ENCODE data around the gene TMEM33. TPM values are rescaled to one million over a fixed set of nuclear protein-coding genes. Genes with fewer than 3 reads are reported as not detected.

The TMEM33 gene
- total RNA-seq, 4 donors from 2014 or later: 46.3 to 58.3 (median 55.1) TPM

DNA sequence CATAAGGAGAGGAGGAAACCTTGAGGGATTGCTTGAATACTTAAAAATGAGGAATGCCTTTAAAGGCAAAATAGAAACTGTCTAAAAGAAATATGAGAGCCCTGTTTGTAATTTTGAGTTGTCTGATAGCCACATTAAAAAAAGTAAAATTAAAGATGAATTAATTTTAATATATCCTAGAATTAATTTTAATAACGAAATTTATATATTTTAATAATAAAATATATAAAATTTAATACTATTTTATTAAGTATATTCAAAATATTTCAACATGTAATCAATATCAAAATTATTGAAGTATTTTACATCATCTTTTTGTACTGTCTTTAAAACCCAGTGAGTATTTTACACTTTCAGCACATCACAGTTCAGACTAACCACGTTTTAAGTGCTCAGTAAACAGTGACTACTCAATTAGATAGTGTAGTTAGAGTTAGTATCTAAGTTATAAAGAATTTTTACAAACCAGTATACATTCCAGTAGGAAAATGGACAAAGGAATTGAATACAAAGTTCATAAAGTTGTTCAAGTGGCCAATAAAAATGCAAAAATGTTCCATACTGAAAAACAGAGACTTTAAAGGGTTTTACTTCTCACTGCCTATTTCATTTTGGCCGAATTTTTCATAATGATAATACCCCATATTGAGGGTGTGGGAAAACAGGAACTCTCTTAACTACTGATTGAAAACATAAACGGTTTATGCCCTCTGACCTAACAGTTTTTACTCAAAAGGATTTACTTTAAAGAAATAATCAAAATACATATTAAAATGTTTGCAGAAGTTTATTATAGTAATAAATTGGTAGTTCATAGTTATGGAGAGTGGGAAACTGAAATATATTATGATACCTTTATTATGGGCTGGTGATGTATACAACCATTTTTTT, 58.0 kb downstream of the TMEM33 start:
- Histone ChIP-seq H3K9me3 (no peaks in the 10 kb centered on the region), H3K27me3 (no peaks in the 10 kb centered on the region), H3K4me3 (no peak overlapping the region), H3K27ac (no peak overlapping the region), H3K4me1 (peaks cover 24% of the 10 kb centered on the region), H3K36me3 (no peaks in the 10 kb centered on the region)
- 83% methylated on average over 4 of the region's 4 CpGs for WGBS
- TF ChIP-seq POLR2A (IDR thresholded peaks at IDR 0.05) (no peak), EP300 (IDR thresholded peaks at IDR 0.05) (no peak), POLR2AphosphoS5 (IDR thresholded peaks at IDR 0.05) (no peak)
- TF ChIP-seq, protein P1, sequence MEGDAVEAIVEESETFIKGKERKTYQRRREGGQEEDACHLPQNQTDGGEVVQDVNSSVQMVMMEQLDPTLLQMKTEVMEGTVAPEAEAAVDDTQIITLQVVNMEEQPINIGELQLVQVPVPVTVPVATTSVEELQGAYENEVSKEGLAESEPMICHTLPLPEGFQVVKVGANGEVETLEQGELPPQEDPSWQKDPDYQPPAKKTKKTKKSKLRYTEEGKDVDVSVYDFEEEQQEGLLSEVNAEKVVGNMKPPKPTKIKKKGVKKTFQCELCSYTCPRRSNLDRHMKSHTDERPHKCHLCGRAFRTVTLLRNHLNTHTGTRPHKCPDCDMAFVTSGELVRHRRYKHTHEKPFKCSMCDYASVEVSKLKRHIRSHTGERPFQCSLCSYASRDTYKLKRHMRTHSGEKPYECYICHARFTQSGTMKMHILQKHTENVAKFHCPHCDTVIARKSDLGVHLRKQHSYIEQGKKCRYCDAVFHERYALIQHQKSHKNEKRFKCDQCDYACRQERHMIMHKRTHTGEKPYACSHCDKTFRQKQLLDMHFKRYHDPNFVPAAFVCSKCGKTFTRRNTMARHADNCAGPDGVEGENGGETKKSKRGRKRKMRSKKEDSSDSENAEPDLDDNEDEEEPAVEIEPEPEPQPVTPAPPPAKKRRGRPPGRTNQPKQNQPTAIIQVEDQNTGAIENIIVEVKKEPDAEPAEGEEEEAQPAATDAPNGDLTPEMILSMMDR (IDR thresholded peaks at IDR 0.05): no peak
- DNase-seq (ENCODE audit: low spot score in 2 of 2): no peak

DNA sequence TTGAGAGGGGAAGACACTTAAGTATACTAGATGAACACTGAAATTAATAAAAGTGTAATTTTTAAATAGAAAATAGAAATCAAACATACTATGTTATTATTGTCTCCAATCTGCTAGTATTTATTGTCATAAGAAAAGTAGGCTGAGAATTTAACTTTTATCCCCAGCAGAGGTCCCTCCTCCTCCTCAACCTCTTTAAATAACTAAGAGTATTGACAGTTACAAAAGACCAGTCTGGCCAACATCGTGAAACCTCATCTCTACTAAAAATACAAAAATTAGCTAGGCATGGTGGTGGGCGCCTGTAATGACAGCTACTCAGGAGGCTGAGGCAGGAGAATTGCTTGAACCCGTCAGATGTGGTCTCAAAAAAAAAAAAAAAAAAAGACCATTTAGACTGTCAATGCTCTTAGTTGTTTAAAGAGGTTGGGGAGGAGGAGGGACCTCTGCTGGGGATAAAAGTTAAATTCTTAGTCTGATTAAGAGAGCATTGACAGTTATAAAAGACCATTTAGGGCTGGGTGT, 59.3 kb downstream of the TMEM33 start:
- no peak overlapping the region for H3K4me3 ChIP-seq
- no peaks in the 10 kb centered on the region for H3K27me3 ChIP-seq
- H3K9me3 ChIP-seq: no peaks in the 10 kb centered on the region
- no peak overlapping the region for H3K27ac ChIP-seq
- no peaks in the 10 kb centered on the region for H3K36me3 ChIP-seq
- peaks cover 22% of the 10 kb centered on the region for H3K4me1 ChIP-seq
- DNase-seq (ENCODE audit: low spot score in 2 of 2): no peak
- WGBS: 88% methylated on average over 3 of the region's 3 CpGs
- TF ChIP-seq, protein P1 (IDR thresholded peaks at IDR 0.05): no peak
- TF ChIP-seq EP300 (IDR thresholded peaks at IDR 0.05): no peak
- no peak for TF ChIP-seq POLR2A (IDR thresholded peaks at IDR 0.05)
- TF ChIP-seq POLR2AphosphoS5 (IDR thresholded peaks at IDR 0.05): no peak

DNA sequence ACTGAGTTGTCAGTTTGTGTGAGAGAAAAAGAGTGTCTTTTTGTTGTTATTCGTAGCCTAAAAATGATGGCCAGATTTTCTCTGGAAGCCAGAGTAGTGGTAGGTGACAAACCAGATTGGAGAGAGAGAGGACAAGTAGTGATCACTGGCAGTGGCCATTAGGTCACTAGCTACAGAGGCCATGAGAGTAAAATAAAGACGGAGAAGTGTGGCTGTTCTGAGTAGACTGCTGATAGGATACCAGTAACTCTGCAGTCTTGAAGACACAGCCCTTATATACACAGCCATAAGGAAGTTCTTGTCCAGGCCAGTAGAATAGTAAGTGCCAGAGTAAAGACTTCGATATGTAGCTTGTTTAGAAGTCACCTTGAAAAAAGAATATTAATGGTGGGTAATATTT, 62.8 kb downstream of the TMEM33 start:
- no peak overlapping the region for H3K27ac ChIP-seq
- no peak for TF ChIP-seq POLR2AphosphoS5 (IDR thresholded peaks at IDR 0.05)
- TF ChIP-seq, protein P1 (IDR thresholded peaks at IDR 0.05): no peak
- TF ChIP-seq POLR2A (IDR thresholded peaks at IDR 0.05): no peak
- no peak for TF ChIP-seq EP300 (IDR thresholded peaks at IDR 0.05)
- no peaks in the 10 kb centered on the region for H3K36me3 ChIP-seq
- H3K9me3 ChIP-seq: no peaks in the 10 kb centered on the region
- no peaks in the 10 kb centered on the region for H3K27me3 ChIP-seq
- no peak for DNase-seq (ENCODE audit: low spot score in 2 of 2)
- no peaks in the 10 kb centered on the region for H3K4me1 ChIP-seq
- no peak overlapping the region for H3K4me3 ChIP-seq
- 94% methylated on average over 3 of the region's 3 CpGs for WGBS

DNA sequence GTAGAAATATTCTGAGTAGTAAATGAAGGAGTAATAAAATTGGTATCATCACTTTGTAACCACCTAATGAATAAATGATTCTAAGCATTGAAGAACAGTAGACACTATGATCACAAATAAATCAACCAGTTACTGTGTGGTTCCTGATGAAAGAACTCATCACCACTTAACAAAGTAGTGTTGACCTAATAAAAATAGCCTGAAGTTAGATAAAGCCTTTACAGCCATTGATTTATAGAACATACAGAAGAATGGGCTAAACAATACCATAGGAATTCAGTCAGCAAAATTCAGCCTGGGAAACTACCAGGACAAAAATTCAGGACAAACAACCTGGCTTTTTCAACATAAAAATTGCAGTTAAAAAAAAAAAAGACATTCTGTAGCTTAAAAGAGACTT, 64.1 kb downstream of the TMEM33 start:
- H3K27me3 ChIP-seq: no peaks in the 10 kb centered on the region
- DNase-seq (ENCODE audit: low spot score in 2 of 2): no peak
- no peaks in the 10 kb centered on the region for H3K36me3 ChIP-seq
- H3K9me3 ChIP-seq: no peaks in the 10 kb centered on the region
- no peak overlapping the region for H3K27ac ChIP-seq
- no peak overlapping the region for H3K4me3 ChIP-seq
- H3K4me1 ChIP-seq: no peaks in the 10 kb centered on the region
- no peak for TF ChIP-seq EP300 (IDR thresholded peaks at IDR 0.05)
- TF ChIP-seq POLR2AphosphoS5 (IDR thresholded peaks at IDR 0.05): no peak
- TF ChIP-seq, protein P1 (IDR thresholded peaks at IDR 0.05): no peak

DNA sequence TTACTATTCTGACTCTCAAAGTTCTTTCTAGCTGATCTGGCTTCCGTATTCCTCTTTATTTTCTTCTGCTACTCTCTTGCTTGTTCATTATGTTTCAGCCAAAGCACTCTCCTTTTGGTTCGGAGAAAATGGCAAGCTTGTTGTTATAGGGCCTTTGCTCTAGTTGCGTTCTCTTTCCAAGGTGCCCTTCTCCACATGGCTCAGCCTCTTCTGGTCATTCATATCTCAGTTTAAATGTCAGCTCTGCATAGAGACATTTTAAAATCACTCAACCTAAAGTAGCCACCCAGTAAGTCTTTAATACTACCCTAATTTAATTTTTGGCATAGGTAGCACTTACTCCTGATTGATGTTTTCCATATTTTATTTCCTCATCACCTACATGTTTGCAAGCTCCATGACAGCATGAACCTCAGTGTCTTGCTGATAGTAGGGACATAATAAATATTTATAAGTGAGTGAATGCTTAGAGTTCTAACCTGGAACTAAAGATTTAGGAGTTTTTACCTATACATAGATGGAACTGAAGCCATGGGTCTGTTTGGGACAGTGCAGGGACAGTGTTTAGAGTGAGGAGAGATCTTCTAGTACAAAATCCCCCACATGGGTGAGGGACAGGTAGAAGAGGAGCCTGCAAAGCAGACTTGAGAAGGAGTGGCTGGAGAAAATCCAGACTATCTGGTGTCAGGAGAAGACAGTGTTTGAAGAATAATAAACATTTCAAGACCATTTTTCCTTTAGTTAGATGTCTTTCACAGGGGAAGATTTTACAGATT, 73.0 kb downstream of the TMEM33 start:
- Histone ChIP-seq H3K4me1 (no peaks in the 10 kb centered on the region), H3K27me3 (no peaks in the 10 kb centered on the region), H3K36me3 (peaks cover 10% of the 10 kb centered on the region), H3K9me3 (no peaks in the 10 kb centered on the region), H3K27ac (no peak overlapping the region), H3K4me3 (no peak overlapping the region)
- TF ChIP-seq POLR2AphosphoS5 (IDR thresholded peaks at IDR 0.05) (no peak), EP300 (IDR thresholded peaks at IDR 0.05) (no peak)
- TF ChIP-seq, protein P1 (IDR thresholded peaks at IDR 0.05): no peak
- 94% methylated on average over 3 of the region's 3 CpGs for WGBS
- no peak for DNase-seq (ENCODE audit: low spot score in 2 of 2)
